ENCODE measurements around the gene LENG8. TPM values are rescaled to one million over a fixed set of nuclear protein-coding genes. Genes with fewer than 3 reads are reported as not detected.
A peak's percentile ranks its signal among the peaks of the same experiment; 100 is the strongest.

The LENG8 gene
- total and polyA plus RNA-seq, 2 experiments from 2014 or later, result 42.1 to 74.3 TPM

- Histone ChIP-seq H3F3A (replicated peaks; ENCODE audit: low read depth) (no peaks in the 10 kb centered on the region), H3K27ac (ENCODE audit: low read depth) (no peak overlapping the region), H3K4me2 (no peak overlapping the region), H4K20me1 (replicated peaks; ENCODE audit: insufficient read depth) (no peaks in the 10 kb centered on the region), H3K9me2 (ENCODE audit: insufficient read depth) (no peaks in the 10 kb centered on the region), H3K79me2 (replicated peaks; ENCODE audit: insufficient read depth) (no peaks in the 10 kb centered on the region), H3K4me1 (ENCODE audit: insufficient read depth) (no peaks in the 10 kb centered on the region), H2AFZ (peak overlapping the region; percentile 76; the same call in 1 of the 2 replicates), H3K4me3 (no peak overlapping the region), H3K36me3 (ENCODE audit: insufficient read depth) (no peaks in the 10 kb centered on the region), H3K27me3 (ENCODE audit: insufficient read depth) (no peaks in the 10 kb centered on the region)
- ATAC-seq (peak; percentile 28), DNase-seq (ENCODE audit: low spot score) (no peak)
- Mint-ChIP-seq H3K4me3 (no peak overlapping the region), H3K4me1 (peaks cover 4% of the 10 kb centered on the region; the same call in 2 of the 3 replicates), H3K27ac (no peak overlapping the region), H3K36me3 (ENCODE audit: low read depth) (peaks cover 3% of the 10 kb centered on the region; the same call in 2 of the 3 replicates), H3K9me3 (peaks cover 15% of the 10 kb centered on the region), H3K27me3 (ENCODE audit: insufficient read depth, low read depth, poor library complexity) (peaks cover 4% of the 10 kb centered on the region)
- TF ChIP-seq REST (IDR thresholded peaks at IDR 0.05; ENCODE audit: unreplicated experiment) (no peak), ZNF331 (CRISPR knock-in tag; IDR thresholded peaks at IDR 0.05; ENCODE audit: low read depth) (no peak), CREB1 (CRISPR knock-in tag; IDR thresholded peaks at IDR 0.05; ENCODE audit: low read depth) (no peak)
These were observed 45.9 kb upstream of the LENG8 start for GRCh38 chr19:54403054-54403453.

DNA sequence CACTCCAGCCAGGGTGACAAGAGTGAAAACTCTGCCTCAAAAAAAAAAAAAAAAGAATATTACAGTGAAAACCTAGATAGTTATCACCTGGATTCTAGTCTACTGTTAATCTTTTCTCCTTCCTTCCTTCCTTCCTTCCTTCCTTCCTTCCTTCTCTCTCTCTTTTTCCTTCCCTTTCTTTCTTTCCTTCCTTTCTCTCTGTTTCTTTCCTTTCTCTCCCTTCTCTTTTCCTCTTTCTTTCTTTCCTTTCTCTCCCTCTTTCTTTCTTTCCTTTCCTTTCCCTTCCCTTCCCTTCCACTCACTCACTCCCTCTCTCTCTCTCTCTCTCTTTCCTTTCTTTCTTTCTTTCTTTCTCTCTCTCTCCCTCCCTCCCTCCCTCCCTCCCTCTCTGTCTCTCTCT lies 43.4 kb upstream of the LENG8 start:
- Histone ChIP-seq H3K4me1 (ENCODE audit: insufficient read depth) (no peaks in the 10 kb centered on the region), H3F3A (replicated peaks; ENCODE audit: low read depth) (no peaks in the 10 kb centered on the region), H3K27ac (ENCODE audit: low read depth) (no peak overlapping the region), H3K4me2 (no peak overlapping the region), H2AFZ (no peak overlapping the region), H3K27me3 (ENCODE audit: insufficient read depth) (no peaks in the 10 kb centered on the region), H4K20me1 (replicated peaks; ENCODE audit: insufficient read depth) (no peaks in the 10 kb centered on the region), H3K9me2 (ENCODE audit: insufficient read depth) (no peaks in the 10 kb centered on the region), H3K4me3 (no peak overlapping the region), H3K36me3 (ENCODE audit: insufficient read depth) (no peaks in the 10 kb centered on the region), H3K79me2 (replicated peaks; ENCODE audit: insufficient read depth) (no peaks in the 10 kb centered on the region)
- peaks cover 25% of the 10 kb centered on the region for H3K9me3 Mint-ChIP-seq
- H3K36me3 Mint-ChIP-seq (ENCODE audit: low read depth), result peaks cover 9% of the 10 kb centered on the region
- H3K27ac Mint-ChIP-seq, result no peak overlapping the region
- TF ChIP-seq STAT1 (IDR thresholded peaks at IDR 0.05; ENCODE audit: unreplicated experiment) (no peak), NANOG (IDR thresholded peaks at IDR 0.05; ENCODE audit: borderline replicate concordance) (no peak), EZH2 (IDR thresholded peaks at IDR 0.05; ENCODE audit: low read depth, unreplicated experiment) (no peak), POLR2AphosphoS5 (IDR thresholded peaks at IDR 0.05; ENCODE audit: low read depth) (no peak), ZNF114 (CRISPR knock-in tag; IDR thresholded peaks at IDR 0.05) (no peak), CREB1 (CRISPR knock-in tag; IDR thresholded peaks at IDR 0.05; ENCODE audit: low read depth) (no peak)
- no peak overlapping the region for H3K4me3 Mint-ChIP-seq
- ATAC-seq, result no peak
- H3K4me1 Mint-ChIP-seq, result peaks cover 5% of the 10 kb centered on the region; the same call in 2 of the 3 replicates
- H3K27me3 Mint-ChIP-seq (ENCODE audit: insufficient read depth, low read depth, poor library complexity), result peaks cover 14% of the 10 kb centered on the region
- DNase-seq (ENCODE audit: low spot score), result no peak

All from GM23338 (cell line).